CD8-positive, alpha-beta memory T cell (primary cell): ENCODE results near the gene ZFPM1. TPM values are rescaled to one million over a fixed set of nuclear protein-coding genes. Genes with fewer than 3 reads are reported as not detected.
"Not testable (repeated sequence)": the region's sequence is repeated elsewhere in the genome, so short reads cannot be mapped to it uniquely, and the experiment has no call there.

Experiments
- CTCF ChIA-PET: fragments of 350-600 bp; sonication (Branson Sonifier 250); formaldehyde crosslinking; loops from one replicate; lab custom pipeline; 2021; ENCODE audit warnings: antibody characterized with exemption; lab: Charles Lee
- POLR2A ChIA-PET: fragments of 350-600 bp; sonication (Branson Sonifier 250); formaldehyde crosslinking; loops from one replicate; lab custom pipeline; 2021; ENCODE audit warnings: antibody characterized with exemption; lab: Charles Lee
- DNase-seq, 5 donors: peaks; one replicate each; pipeline versions ENCODE4 v3.0.0 to v3.0.0-alpha.2; 2020 to 2022; ENCODE audit warnings: mixed read lengths in 1 of 5
- H3K27ac ChIP-seq: one replicate; pipeline ENCODE4 v1.7.0; 2013; ENCODE audit warnings: low read depth, mild to moderate bottlenecking, low read length, moderate library complexity
- H3K27me3 ChIP-seq: 2 replicates; pipeline ENCODE4 v1.7.0; 2013; ENCODE audit warnings: low read length, mild to moderate bottlenecking; ENCODE audit not compliant: insufficient read depth, poor library complexity, severe bottlenecking
- H3K36me3 ChIP-seq: 2 replicates; pipeline ENCODE4 v1.7.0; 2013; ENCODE audit warnings: mild to moderate bottlenecking, low read length, moderate library complexity; ENCODE audit not compliant: insufficient read depth
- H3K4me1 ChIP-seq: 2 replicates; pipeline ENCODE4 v1.7.0; 2013; ENCODE audit warnings: mild to moderate bottlenecking, low read length, moderate library complexity; ENCODE audit not compliant: insufficient read depth
- H3K4me3 ChIP-seq: 2 replicates; pipeline ENCODE4 v1.7.0; 2013; ENCODE audit warnings: mild to moderate bottlenecking, low read length
- H3K9me3 ChIP-seq: 2 replicates; pipeline ENCODE4 v1.7.0; 2013; ENCODE audit warnings: mild to moderate bottlenecking, low read length
- H3K27ac Mint-ChIP-seq, 8 donors: one replicate each; pipeline ENCODE4 v1.8.0; 2020 to 2021; ENCODE audit warnings: mixed read lengths in 8 of 8, mild to moderate bottlenecking in 6 of 8, inconsistent platforms in 3 of 8, moderate library complexity in 3 of 8
- H3K27me3 Mint-ChIP-seq, 2 donors: one replicate each; pipeline ENCODE4 v1.8.0; 2020 to 2021; ENCODE audit warnings: mixed read lengths in 2 of 2, mild to moderate bottlenecking in 1 of 2, moderate library complexity in 1 of 2
- H3K36me3 Mint-ChIP-seq, 3 donors: one replicate each; pipeline ENCODE4 v1.8.0; 2020 to 2021; ENCODE audit warnings: mixed read lengths in 3 of 3, inconsistent platforms in 1 of 3, mild to moderate bottlenecking in 1 of 3
- H3K4me1 Mint-ChIP-seq, 3 donors: one replicate each; pipeline ENCODE4 v1.8.0; 2020 to 2021; ENCODE audit warnings: mixed read lengths in 3 of 3, inconsistent platforms in 1 of 3, mild to moderate bottlenecking in 1 of 3
- H3K4me3 Mint-ChIP-seq, 7 donors: one replicate each; pipeline ENCODE4 v1.8.0; 2020 to 2021; ENCODE audit warnings: mixed read lengths in 7 of 7, mild to moderate bottlenecking in 6 of 7, moderate library complexity in 4 of 7, inconsistent platforms in 2 of 7
- H3K9me3 Mint-ChIP-seq, 5 donors: one replicate each; pipeline ENCODE4 v1.8.0; 2020 to 2022; ENCODE audit warnings: mixed read lengths in 5 of 5, mild to moderate bottlenecking in 3 of 5, moderate library complexity in 2 of 5, inconsistent platforms in 1 of 5
- polyA plus RNA-seq: library from polyadenylated mRNA; unstranded; fragments of 300-500 nt; fragmentation: Illumina TruSeq; gene quantifications from one replicate; pipeline ENCODE4 v1.2.3, GENCODE V29; 2021
- total RNA-seq, 2 experiments: library from RNA; stranded (reverse); gene quantifications; one replicate each; pipeline ENCODE4 v1.2.3, GENCODE V29; 2021

ZFPM1 gene
- total and polyA plus RNA-seq, 3 experiments from 2014 or later: 0.71 to 16.7 (median 15.5) TPM

DNA sequence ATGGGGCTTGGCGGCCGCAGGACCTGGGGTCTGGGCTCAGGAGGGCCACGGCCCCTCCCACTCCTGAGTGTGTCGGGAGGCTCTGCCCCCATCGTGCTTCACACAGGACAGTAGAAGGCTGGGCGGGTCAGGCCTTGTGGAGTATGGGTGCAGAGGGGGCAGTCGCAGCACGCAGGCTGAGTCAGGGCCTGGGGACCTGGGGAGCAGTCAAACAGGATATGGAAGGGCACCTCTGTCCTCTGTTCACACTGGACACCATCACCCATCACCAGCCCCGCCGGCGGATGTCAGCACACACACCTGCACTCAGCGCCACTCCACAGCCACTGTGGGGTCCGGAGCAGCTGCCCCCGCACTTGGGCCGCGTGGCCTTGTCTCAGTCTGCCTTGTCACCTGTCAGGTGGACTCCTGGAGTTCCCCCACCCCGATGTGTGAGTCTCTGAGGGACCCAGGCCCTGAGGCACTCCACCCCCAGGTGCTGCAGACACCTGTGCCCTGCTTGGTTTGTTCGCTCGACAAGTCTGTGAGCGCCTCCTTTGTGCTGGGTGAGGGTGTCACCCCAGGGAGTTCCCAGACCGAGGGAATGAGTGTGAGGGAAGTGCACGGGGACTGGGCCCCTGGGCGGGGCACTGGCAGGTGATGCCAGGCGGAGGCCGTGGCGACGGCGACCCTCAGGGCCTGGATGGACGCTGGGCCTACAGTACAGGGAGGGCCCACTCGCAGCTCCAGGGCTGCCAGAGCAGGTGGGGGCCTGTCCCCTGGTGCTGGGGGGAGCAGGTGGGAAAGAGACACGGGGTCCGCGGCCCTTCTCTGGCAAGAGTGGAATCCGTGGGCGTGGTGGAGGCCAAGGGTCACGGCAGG, 31.7 kb downstream of the ZFPM1 start:
- Mint-ChIP-seq H3K9me3 (peaks cover 0 to 2% (median 0%) of the 10 kb centered on the region in 5 donors), H3K36me3 (peaks cover 0 to 24% (median 2%) of the 10 kb centered on the region in 3 donors), H3K4me3 (peak overlapping the region in 1 of 7 donors; percentile 49), H3K27me3 (peaks cover 0 to 4% of the 10 kb centered on the region in 2 donors), H3K4me1 (peaks cover 11 to 19% (median 12%) of the 10 kb centered on the region in 3 donors), H3K27ac (peak overlapping the region in 1 of 8 donors; percentile 50)
- H3K36me3 ChIP-seq: no peaks in the 10 kb centered on the region
- H3K4me3 ChIP-seq: no peak overlapping the region
- POLR2A ChIA-PET: no interaction called here
- CTCF ChIA-PET: no interaction called here
- no peaks in the 10 kb centered on the region for H3K27me3 ChIP-seq
- H3K9me3 ChIP-seq: no peaks in the 10 kb centered on the region
- H3K4me1 ChIP-seq: peaks cover 14% of the 10 kb centered on the region
- no peak overlapping the region for H3K27ac ChIP-seq
- no peak for DNase-seq

GRCh38 chr16:88485366-88485741, 32.3 kb downstream of the ZFPM1 start:
- H3K36me3 Mint-ChIP-seq: peaks cover 0 to 26% (median 2%) of the 10 kb centered on the region in 3 donors
- H3K27me3 Mint-ChIP-seq, DNase-seq, H3K27me3 ChIP-seq, H3K9me3 ChIP-seq, H3K4me3 ChIP-seq, POLR2A ChIA-PET, H3K36me3 ChIP-seq, H3K9me3 Mint-ChIP-seq, H3K4me3 Mint-ChIP-seq, CTCF ChIA-PET, H3K27ac ChIP-seq, H3K4me1 ChIP-seq: not testable (repeated sequence)
- H3K4me1 Mint-ChIP-seq: peaks cover 5 to 12% (median 6%) of the 10 kb centered on the region in 3 donors
- peak overlapping the region in 1 of 8 donors; percentile 45 for H3K27ac Mint-ChIP-seq

DNA sequence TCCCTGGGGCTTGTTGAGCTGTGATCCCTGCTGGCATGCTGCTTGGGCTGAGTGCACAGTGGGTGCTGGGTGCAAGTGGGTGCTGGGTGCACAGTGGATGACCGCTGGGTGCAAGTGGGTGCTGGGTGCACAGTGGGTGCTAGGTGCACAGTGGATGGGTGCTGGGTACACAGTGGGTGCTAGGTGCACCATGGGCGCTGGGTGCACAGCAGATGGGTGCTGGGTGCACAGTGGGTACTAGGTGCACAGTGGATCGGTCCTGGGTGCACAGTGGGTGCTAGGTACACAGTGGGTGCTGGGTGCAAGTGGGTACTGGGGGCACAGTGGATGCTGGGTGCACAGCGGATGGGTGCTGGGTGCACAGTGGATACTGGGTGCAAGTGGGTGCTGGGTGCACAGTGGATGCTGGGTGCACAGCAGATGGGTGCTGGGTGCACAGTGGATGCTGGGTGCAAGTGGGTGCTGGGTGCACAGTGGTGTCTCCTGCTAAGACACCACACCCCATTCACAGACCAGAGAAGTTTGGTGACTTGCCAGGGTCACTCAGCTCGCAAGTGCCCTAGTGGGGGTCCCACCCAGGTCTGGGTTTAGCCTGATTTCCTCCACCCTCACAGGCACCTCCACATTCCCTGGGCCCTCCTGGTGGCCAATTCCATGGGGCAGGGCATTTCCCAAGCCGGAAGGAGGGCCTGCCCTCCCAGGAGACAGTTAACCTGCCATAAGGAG, 33.5 kb downstream of the ZFPM1 start:
- POLR2A ChIA-PET: no interaction called here
- Mint-ChIP-seq H3K9me3 (peaks cover 0 to 2% (median 0%) of the 10 kb centered on the region in 5 donors), H3K4me1 (peaks cover 3 to 6% (median 4%) of the 10 kb centered on the region in 3 donors), H3K27me3 (peaks cover 0 to 2% of the 10 kb centered on the region in 2 donors), H3K36me3 (peaks cover 0 to 27% (median 2%) of the 10 kb centered on the region in 3 donors), H3K27ac (no peak overlapping the region), H3K4me3 (peak overlapping the region in 1 of 7 donors; percentile 44)
- Histone ChIP-seq H3K4me1 (no peaks in the 10 kb centered on the region), H3K27ac (no peak overlapping the region), H3K4me3 (no peak overlapping the region), H3K9me3 (no peaks in the 10 kb centered on the region), H3K36me3 (no peaks in the 10 kb centered on the region), H3K27me3 (no peaks in the 10 kb centered on the region)
- DNase-seq: no peak
- CTCF ChIA-PET: no interaction called here

DNA sequence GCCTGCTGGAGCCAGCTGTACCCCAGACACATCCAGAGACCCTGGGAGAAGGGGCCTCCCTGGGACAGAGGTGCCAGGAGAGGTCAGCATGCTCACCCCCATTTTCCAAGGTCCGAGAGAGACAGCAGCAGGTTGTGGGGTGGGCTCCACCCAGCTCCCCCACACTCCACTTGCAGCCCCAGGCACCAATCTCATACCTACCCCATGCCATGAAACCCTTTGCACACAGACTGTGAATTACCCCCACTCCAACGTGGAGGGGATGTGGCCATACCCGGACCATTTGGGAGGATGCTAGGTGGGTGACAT, 34.0 kb downstream of the ZFPM1 start:
- no peaks in the 10 kb centered on the region for H3K4me1 ChIP-seq
- peaks cover 0 to 3% (median 0%) of the 10 kb centered on the region in 3 donors for H3K4me1 Mint-ChIP-seq
- no peak overlapping the region for H3K27ac ChIP-seq
- H3K9me3 Mint-ChIP-seq: peaks cover 0 to 2% (median 0%) of the 10 kb centered on the region in 5 donors
- no peak overlapping the region for H3K4me3 ChIP-seq
- no peaks in the 10 kb centered on the region for H3K27me3 ChIP-seq
- no peaks in the 10 kb centered on the region for H3K9me3 ChIP-seq
- POLR2A ChIA-PET: no interaction called here
- DNase-seq: no peak
- no peak overlapping the region for H3K27ac Mint-ChIP-seq
- CTCF ChIA-PET: no interaction called here
- no peak overlapping the region for H3K4me3 Mint-ChIP-seq
- H3K36me3 Mint-ChIP-seq: peaks cover 0 to 27% (median 2%) of the 10 kb centered on the region in 3 donors
- peaks cover 0 to 2% of the 10 kb centered on the region in 2 donors for H3K27me3 Mint-ChIP-seq
- H3K36me3 ChIP-seq: no peaks in the 10 kb centered on the region

GRCh38 chr16:88487920-88488851, 35.1 kb downstream of the ZFPM1 start:
- no peak for DNase-seq
- Histone ChIP-seq H3K9me3 (no peaks in the 10 kb centered on the region), H3K27me3 (no peaks in the 10 kb centered on the region), H3K27ac (no peak overlapping the region), H3K4me3 (no peak overlapping the region), H3K36me3 (no peaks in the 10 kb centered on the region), H3K4me1 (no peaks in the 10 kb centered on the region)
- CTCF ChIA-PET: no interaction called here
- H3K9me3 Mint-ChIP-seq: peaks cover 0 to 2% (median 0%) of the 10 kb centered on the region in 5 donors
- no peak overlapping the region for H3K4me3 Mint-ChIP-seq
- peaks cover 0 to 3% (median 0%) of the 10 kb centered on the region in 3 donors for H3K4me1 Mint-ChIP-seq
- peaks cover 0 to 27% (median 2%) of the 10 kb centered on the region in 3 donors for H3K36me3 Mint-ChIP-seq
- POLR2A ChIA-PET: no interaction called here
- peak overlapping the region in 3 of 8 donors; percentile 32 to 84 (median 42) for H3K27ac Mint-ChIP-seq
- H3K27me3 Mint-ChIP-seq: peaks cover 0 to 2% of the 10 kb centered on the region in 2 donors

DNA sequence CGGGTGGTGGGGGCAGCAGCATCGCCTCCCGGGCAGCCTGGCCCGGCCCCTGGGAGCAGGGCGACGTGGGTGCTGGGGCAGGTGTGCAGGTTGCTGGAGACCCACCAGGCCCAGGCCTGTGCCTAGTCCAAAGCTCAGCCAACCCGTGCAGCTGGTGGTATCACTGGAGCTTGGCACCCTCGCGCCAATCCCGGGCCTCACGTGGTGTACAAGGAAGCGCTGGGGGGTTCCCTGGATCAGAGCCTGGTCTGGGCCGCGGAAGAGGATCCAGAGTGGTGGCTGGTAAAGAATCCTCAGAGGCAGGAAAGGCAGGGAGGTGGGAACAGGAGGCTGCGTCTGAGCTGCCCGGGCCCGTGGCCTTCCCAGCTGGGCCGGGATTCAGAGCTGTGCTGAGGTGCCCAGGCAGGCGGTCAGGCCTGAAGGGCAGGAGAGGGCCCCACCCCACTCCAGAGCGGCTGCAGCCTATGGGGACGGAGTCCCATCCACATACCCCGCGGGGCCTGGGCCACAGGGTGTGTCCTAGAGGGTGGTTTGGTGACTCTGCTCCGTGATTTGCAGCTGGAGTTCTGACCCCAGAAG, 36.2 kb downstream of the ZFPM1 start:
- Mint-ChIP-seq H3K4me3 (no peak overlapping the region), H3K36me3 (peaks cover 0 to 26% (median 2%) of the 10 kb centered on the region in 3 donors), H3K27me3 (no peaks in the 10 kb centered on the region), H3K4me1 (no peaks in the 10 kb centered on the region), H3K9me3 (no peaks in the 10 kb centered on the region), H3K27ac (no peak overlapping the region)
- Histone ChIP-seq H3K4me3 (no peak overlapping the region), H3K4me1 (no peaks in the 10 kb centered on the region), H3K9me3 (no peaks in the 10 kb centered on the region), H3K36me3 (no peaks in the 10 kb centered on the region), H3K27ac (no peak overlapping the region), H3K27me3 (no peaks in the 10 kb centered on the region)
- POLR2A ChIA-PET: no interaction called here
- CTCF ChIA-PET: no interaction called here
- no peak for DNase-seq

DNA sequence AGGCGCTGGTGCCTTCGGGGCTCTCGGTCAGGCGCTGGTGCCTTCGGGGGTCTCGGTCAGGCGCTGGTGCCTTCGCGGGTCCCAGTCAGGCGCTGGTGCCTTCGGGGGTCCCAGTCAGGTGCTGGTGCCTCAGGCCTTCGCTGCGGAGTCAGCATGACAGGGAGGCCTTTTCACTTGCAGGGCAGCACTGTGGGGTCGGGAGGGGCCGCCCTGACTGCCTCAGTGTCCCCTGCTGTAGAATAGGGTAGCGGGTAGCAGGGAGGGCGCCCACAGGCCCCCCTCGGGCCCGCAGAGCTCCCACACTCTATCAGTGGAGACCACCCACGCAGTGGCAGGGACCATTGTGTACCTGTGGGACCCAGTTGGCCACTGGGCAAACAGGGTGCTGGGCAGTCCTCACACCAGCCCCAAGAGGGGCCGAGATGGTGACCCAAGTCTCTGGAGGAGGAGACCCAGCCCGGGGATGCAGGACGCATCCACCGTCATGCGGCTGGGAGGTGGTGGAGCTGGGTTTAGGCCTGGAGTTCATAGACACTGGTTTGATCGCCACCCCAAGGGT, 38.0 kb downstream of the ZFPM1 start:
- Histone ChIP-seq H3K36me3 (no peaks in the 10 kb centered on the region), H3K9me3 (no peaks in the 10 kb centered on the region), H3K27me3 (no peaks in the 10 kb centered on the region), H3K4me1 (no peaks in the 10 kb centered on the region), H3K4me3 (no peak overlapping the region), H3K27ac (no peak overlapping the region)
- Mint-ChIP-seq H3K9me3 (no peaks in the 10 kb centered on the region), H3K4me3 (no peak overlapping the region), H3K36me3 (peaks cover 0 to 21% (median 2%) of the 10 kb centered on the region in 3 donors), H3K4me1 (no peaks in the 10 kb centered on the region), H3K27ac (no peak overlapping the region), H3K27me3 (no peaks in the 10 kb centered on the region)
- CTCF ChIA-PET: no interaction called here
- no peak for DNase-seq
- POLR2A ChIA-PET: no interaction called here
